Measurements from ENCODE around the gene ADAMTSL1. TPM values are rescaled to one million over a fixed set of nuclear protein-coding genes. Genes with fewer than 3 reads are reported as not detected.

Gene ADAMTSL1
- total and polyA plus RNA-seq, 2 of the 13 experiments (the other 11 are each of a cell fraction or from before 2014, with no cell fraction given) = not detected

DNA sequence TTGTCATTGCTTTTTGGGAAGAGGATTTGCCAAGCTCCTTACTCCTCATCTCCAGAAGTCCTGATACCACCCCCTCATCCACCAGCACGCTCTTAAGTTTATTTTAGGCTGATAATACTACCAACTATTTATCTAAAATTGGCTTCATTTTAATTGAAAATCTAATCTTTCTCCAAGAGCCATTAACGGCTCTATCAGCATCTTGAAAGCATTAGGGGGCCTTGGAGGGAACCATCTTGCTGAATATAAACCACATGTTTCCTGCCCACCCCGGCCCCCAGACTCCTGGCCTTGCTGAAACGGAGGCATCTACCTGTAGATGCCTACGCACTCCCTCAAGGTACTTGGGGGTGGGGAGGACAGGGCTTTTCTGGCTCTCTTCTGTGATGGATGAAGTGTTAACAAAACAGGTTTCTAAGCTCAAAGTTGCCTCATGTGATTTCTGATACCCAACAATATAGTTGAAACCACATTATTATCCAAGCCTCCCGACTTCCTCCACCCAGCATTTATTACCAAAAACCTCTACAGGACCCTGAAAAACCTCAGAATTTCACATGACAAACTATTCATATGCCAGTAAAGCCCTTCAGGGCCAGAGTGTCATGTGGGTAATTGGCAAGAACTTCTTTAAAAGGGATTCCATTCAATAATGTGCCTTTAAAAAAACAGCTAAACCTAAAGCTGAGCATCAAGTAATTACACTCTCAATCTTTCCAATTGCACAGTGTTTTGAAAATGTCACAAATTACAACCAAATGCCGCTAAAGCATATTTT lies 462.3 kb downstream of the ADAMTSL1 start (continued):
- TF ChIP-seq NFYC (CRISPR knock-in tag; IDR thresholded peaks at IDR 0.05) (no peak), SRF (IDR thresholded peaks at IDR 0.05; ENCODE audit: low read depth, low read length) (no peak)

DNA sequence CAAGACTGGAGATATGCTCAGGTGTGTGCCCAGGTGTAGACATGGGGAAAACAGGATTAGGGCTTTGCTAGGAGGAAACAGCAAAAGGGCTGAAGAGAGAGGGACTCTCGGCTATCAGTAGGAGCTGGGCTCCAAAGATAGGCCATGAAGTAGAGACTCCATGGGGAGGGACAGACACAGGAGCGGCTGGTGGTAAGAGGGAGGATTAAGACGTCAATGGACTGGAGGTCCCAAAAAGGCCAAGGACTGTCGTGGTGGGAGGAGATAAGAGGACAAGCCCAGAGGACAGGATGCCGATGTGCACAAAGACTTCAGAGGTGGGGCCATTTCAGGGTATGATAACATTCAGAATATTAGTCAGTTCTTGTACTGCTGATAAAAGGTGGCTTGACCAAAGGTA lies 466.0 kb downstream of the ADAMTSL1 start:
- POLR2A ChIA-PET = no interaction called here
- WGBS (ENCODE audit: low lambda C conversion rate) = 6% methylated on average over 5 of the region's 5 CpGs

More for the DNA sequence above, 466.0 kb downstream of the ADAMTSL1 start:
- BruUV-seq (replicated peaks) = no TSS peak
- no peak for FAIRE-seq
- Histone ChIP-seq H3K4me3 (replicated peaks in 1 of 3; ENCODE audit: insufficient read depth in 1 of 3, low read depth in 2 of 3, low read length in 3 of 3) (no peak overlapping the region), H3K9me3 (ENCODE audit: low read length) (no peaks in the 10 kb centered on the region), H2AFZ (ENCODE audit: low read length) (no peak overlapping the region), H3K79me2 (ENCODE audit: insufficient read depth, low read length) (no peaks in the 10 kb centered on the region), H3K27me3 (ENCODE audit: control insufficient read depth in 1 of 2, insufficient read depth in 2 of 2, low read length in 2 of 2) (peaks cover 1 to 22% of the 10 kb centered on the region in 2 experiments; a peak in 3 of 5 replicates), H3K36me3 (replicated peaks in 1 of 2; ENCODE audit: control insufficient read depth in 1 of 2, insufficient read depth in 2 of 2, low read length in 2 of 2) (no peaks in the 10 kb centered on the region), H3K4me1 (ENCODE audit: insufficient read depth, low read length) (no peaks in the 10 kb centered on the region), H3K4me2 (ENCODE audit: low read depth, low read length) (no peak overlapping the region), H3K9ac (ENCODE audit: insufficient read depth, low read depth, low read length) (no peak overlapping the region), H4K20me1 (ENCODE audit: insufficient read depth, low read length) (no peaks in the 10 kb centered on the region), H3K27ac (ENCODE audit: extremely low read length, insufficient read depth, low read length) (no peak overlapping the region)
- ATAC-seq = no peak
- CTCF ChIA-PET (ENCODE audit: low intra/inter-chr PET ratio, low total read pairs) = no interaction called here
- in situ Hi-C loops (cut with HindIII; ENCODE audit: extremely low pct_ligation_motif_present, low pct_unique_long_range_greater_than_20kb) = no loop called here
- DNase-seq (ENCODE audit: low spot score) = no peak
- TF ChIP-seq ZNF256 (CRISPR knock-in tag; conservative IDR thresholded peaks at IDR 0.05) = no peak
- TF ChIP-seq, protein P1, sequence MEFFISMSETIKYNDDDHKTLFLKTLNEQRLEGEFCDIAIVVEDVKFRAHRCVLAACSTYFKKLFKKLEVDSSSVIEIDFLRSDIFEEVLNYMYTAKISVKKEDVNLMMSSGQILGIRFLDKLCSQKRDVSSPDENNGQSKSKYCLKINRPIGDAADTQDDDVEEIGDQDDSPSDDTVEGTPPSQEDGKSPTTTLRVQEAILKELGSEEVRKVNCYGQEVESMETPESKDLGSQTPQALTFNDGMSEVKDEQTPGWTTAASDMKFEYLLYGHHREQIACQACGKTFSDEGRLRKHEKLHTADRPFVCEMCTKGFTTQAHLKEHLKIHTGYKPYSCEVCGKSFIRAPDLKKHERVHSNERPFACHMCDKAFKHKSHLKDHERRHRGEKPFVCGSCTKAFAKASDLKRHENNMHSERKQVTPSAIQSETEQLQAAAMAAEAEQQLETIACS (CRISPR knock-in tag; IDR thresholded peaks at IDR 0.05) = no peak
- intact Hi-C loops (cut with micrococcal nuclease; ENCODE audit: unreplicated experiment) = no loop called here

All from HepG2 (cell line).